MG63 (cell line): ENCODE data around the gene ZNF546. TPM values are rescaled to one million over a fixed set of nuclear protein-coding genes. Genes with fewer than 3 reads are reported as not detected.
A peak's percentile ranks its signal among the peaks of the same experiment; 100 is the strongest.
"Not testable (repeated sequence)": the region's sequence is repeated elsewhere in the genome, so short reads cannot be mapped to it uniquely, and the experiment has no call there.

Experiments used
- DNase-seq: peaks from one replicate; pipeline ENCODE4 v3.0.0-alpha.2; 2020
- H3K27me3 ChIP-seq: fragments of 250-450 bp; sonication (Bioruptor Pico); 2 replicates; pipeline ENCODE4 v1.5.1; 2020; ENCODE audit warnings: mild to moderate bottlenecking, moderate library complexity
- H3K36me3 ChIP-seq: fragments of 250-450 bp; sonication (Bioruptor Pico); 2 replicates; pipeline ENCODE4 v1.5.1; 2020; ENCODE audit warnings: mild to moderate bottlenecking, moderate library complexity
- H3K4me3 ChIP-seq: fragments of 250-450 bp; sonication (Bioruptor Pico); 2 replicates; pipeline ENCODE4 v1.5.1; 2020; ENCODE audit warnings: mild to moderate bottlenecking, moderate library complexity
- H3K9me3 ChIP-seq: fragments of 250-450 bp; sonication (Bioruptor Pico); 2 replicates; pipeline ENCODE4 v1.5.1; 2020; ENCODE audit warnings: mild to moderate bottlenecking, moderate library complexity
- total RNA-seq: library from RNA; depleted of rRNA; stranded (reverse); fragments of >200 nt; shearing (Covaris generic); gene quantifications from 2 replicates; pipeline ENCODE4 v1.2.3, GENCODE V29; 2014; ENCODE audit warnings: low replicate concordance

ZNF546 gene
- total RNA-seq, 1 experiment from 2014 or later = 5.7 TPM

DNA sequence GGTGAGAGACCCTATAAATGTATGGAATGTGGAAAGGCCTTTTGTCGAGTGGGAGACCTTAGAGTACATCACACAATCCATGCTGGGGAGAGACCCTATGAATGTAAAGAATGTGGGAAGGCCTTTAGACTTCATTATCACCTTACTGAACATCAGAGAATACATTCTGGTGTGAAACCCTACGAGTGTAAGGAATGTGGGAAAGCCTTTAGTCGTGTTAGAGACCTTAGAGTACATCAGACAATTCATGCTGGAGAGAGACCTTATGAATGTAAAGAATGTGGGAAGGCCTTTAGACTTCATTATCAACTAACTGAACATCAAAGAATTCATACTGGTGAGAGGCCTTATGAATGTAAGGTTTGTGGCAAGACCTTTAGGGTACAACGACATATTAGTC is 17.1 kb downstream of the ZNF546 start:
- DNase-seq = no peak
- Histone ChIP-seq H3K27me3 (no peaks in the 10 kb centered on the region), H3K9me3 (peaks cover 39% of the 10 kb centered on the region), H3K36me3 (peaks cover 37% of the 10 kb centered on the region), H3K4me3 (no peak overlapping the region)

DNA sequence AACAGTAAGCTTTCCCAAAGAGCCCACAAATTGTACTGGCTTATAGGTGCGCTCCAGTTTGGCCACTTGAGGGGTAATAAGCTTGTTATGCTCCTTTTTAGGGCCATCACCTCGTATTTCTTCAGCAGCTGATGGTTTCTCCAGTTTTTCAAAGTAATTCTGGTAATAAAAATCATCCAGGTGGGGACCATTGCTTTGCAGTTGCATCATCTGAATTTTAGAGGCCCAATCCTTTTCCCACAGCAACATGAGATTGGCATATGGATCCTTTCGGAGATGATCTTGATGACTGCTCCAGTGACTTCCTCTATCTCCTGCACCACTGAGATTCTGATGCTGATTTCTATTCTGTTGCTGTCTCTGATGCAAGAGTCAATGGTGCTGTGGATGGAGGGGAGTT is 27.1 kb downstream of the ZNF546 start:
- no peak for DNase-seq
- Histone ChIP-seq H3K4me3 (no peak overlapping the region), H3K27me3 (no peaks in the 10 kb centered on the region), H3K9me3 (peaks cover 50% of the 10 kb centered on the region), H3K36me3 (no peaks in the 10 kb centered on the region)

DNA sequence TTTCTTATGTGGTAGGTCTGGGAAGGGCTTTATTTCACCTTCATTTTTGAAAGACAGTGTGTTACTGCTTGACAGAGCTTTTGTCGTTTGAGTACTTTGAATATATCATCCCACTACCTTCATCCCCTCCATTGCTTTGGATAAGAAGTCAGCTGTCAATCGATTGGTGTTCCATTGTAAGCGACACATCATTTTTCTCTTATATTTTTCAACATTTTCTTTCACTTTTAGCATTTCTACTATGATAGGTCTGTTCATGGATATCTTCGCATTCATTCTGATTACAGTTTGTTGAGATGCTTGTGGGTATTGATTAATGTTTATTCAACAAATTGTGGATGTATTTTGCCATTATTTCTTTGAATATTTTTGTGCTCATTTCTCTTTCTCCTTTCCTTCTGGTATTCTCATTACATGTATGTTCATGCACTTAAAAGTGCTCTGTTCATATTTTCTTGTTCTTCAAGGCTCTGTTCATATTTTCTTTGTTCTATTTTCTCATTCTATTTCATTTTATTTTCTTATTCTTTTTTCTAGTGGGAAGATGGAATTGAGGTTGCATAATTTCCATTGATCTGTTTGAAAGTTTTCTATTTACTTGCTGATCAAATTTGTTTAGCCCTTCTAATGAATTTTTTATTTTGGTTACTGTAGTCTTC is 29.2 kb downstream of the ZNF546 start:
- no peak for DNase-seq
- no peak overlapping the region for H3K4me3 ChIP-seq
- no peaks in the 10 kb centered on the region for H3K36me3 ChIP-seq
- no peaks in the 10 kb centered on the region for H3K27me3 ChIP-seq
- peaks cover 61% of the 10 kb centered on the region for H3K9me3 ChIP-seq

DNA sequence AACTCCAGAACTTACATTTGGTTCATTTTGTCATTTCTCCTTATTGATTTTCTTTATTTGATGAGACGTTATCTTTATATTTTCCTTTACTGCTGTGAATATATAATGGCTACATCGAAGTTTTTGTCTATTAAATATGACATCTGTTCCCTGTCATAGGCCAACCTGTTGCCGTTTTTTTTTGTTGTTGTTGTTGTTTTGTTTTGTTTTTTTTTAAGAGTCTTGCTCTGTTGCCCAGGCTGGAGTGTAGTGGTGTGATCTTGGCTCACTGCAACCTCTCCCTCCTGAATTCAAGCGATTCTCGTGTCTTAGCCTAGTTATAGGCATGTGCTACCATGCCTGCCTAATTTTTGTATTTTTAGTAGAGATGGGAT is 29.7 kb downstream of the ZNF546 start:
- Histone ChIP-seq H3K36me3 (no peaks in the 10 kb centered on the region), H3K4me3 (no peak overlapping the region), H3K9me3 (peaks cover 61% of the 10 kb centered on the region), H3K27me3 (no peaks in the 10 kb centered on the region)
- DNase-seq = no peak

DNA sequence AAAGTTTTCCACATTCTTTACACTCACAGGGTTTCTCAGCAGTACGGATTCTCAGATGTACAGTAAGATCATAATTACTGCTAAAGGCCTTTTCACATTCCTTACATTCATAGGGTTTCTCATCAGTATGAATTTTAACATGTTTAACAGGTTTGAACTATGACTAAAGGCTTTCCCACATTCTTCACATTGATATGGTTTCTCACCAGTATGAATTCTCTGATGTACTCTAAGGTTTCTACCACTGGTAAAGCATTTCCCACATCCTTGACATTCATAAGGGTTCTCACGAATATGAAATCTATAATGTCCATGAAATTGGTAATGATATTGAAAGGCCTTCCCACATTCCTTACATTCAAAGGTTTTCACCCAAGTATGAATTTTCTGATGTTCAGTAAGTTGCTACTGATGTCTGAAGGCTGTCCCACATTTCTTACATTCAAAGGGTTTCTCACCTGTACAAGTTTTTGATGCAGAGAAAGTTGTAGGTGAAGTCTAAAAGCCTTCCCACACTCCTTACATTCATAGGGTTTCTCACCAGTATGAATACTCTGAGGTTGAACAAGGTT is 37.2 kb downstream of the ZNF546 start:
- H3K9me3 ChIP-seq = peaks cover 74% of the 10 kb centered on the region
- H3K27me3 ChIP-seq = no peaks in the 10 kb centered on the region

DNA sequence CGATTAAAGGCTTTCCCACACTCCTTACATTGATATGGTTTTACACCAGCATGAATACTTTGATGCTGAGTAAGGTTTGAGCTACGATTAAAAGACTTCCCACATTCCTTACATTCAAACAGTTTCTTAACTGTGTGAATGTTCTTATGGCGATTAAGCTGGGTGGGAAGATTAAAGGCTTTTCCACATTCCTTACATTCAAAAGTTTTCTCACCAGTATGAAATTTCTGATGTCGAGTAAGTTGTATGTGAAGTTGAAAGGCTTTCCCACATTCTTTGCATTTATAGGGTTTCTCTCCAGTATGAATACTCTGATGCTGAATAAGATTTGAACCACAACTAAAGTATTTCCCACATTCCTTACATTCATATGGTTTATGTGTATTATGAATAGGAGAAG is 39.1 kb downstream of the ZNF546 start:
- peaks cover 18% of the 10 kb centered on the region for H3K36me3 ChIP-seq
- no peak overlapping the region for H3K4me3 ChIP-seq
- DNase-seq = no peak
- peaks cover 69% of the 10 kb centered on the region for H3K9me3 ChIP-seq
- no peaks in the 10 kb centered on the region for H3K27me3 ChIP-seq

More for the DNA sequence above, 37.2 kb downstream of the ZNF546 start:
- DNase-seq = no peak
- Histone ChIP-seq H3K36me3 (peaks cover 18% of the 10 kb centered on the region), H3K4me3 (no peak overlapping the region)

DNA sequence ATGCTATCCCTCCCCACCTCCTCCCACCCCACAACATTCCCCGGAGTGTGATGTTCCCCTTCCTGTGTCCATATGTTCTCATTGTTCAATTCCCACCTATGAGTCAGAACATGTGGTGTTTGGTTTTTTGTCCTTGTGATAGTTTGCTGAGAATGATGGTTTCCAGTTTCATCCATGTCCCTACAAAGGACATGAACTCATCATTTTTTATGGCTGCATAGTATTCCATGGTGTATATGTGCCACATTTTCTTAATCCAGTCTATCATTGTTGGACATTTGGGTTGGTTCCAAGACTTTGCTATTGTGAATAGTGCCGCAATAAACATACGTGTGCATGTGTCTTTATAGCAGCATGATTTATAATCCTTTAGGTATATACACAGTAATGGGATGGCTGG is 41.2 kb downstream of the ZNF546 start:
- H3K4me3 ChIP-seq, H3K27me3 ChIP-seq, DNase-seq: not testable (repeated sequence)
- H3K9me3 ChIP-seq = peaks cover 60% of the 10 kb centered on the region
- peaks cover 18% of the 10 kb centered on the region for H3K36me3 ChIP-seq

DNA sequence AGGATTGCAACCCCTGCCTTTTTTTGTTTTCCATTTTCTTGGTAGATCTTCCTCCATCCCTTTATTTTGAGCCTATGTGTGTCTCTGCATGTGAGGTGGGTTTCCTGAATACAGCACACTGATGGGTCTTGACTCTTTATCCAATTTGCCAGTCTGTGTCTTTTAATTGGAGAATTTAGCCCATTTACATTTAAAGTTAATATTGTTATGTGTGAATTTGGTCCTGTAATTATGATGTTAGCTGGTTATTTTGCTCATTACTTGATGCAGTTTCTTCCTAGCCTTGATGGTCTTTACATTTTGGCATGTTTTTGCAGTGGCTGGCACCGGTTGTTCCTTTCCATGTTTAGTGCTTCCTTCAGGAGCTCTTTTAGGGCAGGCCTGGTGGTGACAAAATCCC is 44.9 kb downstream of the ZNF546 start:
- H3K4me3 ChIP-seq, H3K27me3 ChIP-seq, DNase-seq: not testable (repeated sequence)
- Histone ChIP-seq H3K36me3 (peaks cover 33% of the 10 kb centered on the region), H3K9me3 (peaks cover 49% of the 10 kb centered on the region)

DNA sequence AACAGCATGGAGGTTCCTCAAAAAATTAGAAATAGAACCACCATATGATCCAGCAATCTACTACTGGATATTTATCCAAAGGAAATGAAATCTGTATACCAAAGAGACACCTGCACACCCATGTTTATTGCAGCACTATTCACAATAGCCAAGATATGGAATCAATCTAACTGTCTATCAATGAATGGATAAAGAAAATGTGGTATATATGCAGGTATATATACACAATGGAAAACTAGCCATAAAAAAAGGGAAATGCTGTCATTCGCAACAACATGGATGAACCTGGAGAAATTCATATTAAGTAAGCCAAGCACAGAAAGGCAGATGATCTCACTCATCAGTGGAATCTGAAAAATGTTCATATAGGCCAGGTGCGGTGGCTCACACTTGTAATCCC is 56.6 kb downstream of the ZNF546 start:
- DNase-seq = no peak
- Histone ChIP-seq H3K36me3 (peaks cover 3% of the 10 kb centered on the region; the same call in 1 of the 2 replicates), H3K27me3 (no peaks in the 10 kb centered on the region), H3K9me3 (peaks cover 23% of the 10 kb centered on the region), H3K4me3 (no peak overlapping the region)

DNA sequence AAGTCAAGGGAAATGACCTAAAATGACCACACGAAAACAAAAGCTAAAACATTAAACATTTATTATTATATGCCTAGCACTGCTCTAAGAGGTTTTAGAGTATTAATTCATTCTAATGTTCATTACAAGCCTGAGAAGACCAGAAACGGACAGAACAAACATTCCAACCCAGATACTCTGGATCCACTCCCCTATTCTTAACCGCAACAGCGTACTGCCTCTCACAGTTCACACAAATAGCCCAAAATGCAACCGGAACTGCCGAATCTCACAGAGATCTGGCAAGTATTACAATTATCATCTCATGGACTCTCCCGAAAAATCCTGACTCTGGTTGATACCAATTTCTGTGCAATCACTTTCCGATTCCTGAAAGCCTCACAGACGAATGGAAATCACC is 57.8 kb downstream of the ZNF546 start:
- H3K9me3 ChIP-seq = peaks cover 23% of the 10 kb centered on the region
- no peaks in the 10 kb centered on the region for H3K36me3 ChIP-seq
- no peaks in the 10 kb centered on the region for H3K27me3 ChIP-seq
- DNase-seq = no peak
- H3K4me3 ChIP-seq = no peak overlapping the region

DNA sequence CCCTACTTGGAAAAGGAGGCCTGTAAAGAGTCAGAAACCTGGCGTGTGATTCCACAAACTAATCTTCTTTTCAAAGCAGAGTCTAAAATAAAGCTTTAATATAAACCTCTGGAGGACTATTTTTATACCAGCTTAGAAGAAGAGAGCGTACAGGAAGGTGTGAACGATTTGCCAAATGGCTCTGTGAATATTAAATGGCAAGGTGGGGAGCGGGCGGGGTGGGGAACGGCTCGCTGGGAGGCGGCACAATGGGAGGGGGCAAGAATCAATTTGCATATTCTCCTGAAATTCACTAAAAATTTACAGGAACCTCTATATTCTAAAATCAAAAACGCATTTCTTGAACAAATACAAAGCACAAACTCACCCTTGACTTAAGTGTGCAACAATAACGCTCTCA is 58.2 kb downstream of the ZNF546 start:
- Histone ChIP-seq H3K9me3 (peaks cover 23% of the 10 kb centered on the region), H3K36me3 (no peaks in the 10 kb centered on the region), H3K27me3 (no peaks in the 10 kb centered on the region), H3K4me3 (peak overlapping the region; percentile 70)
- DNase-seq = no peak

DNA sequence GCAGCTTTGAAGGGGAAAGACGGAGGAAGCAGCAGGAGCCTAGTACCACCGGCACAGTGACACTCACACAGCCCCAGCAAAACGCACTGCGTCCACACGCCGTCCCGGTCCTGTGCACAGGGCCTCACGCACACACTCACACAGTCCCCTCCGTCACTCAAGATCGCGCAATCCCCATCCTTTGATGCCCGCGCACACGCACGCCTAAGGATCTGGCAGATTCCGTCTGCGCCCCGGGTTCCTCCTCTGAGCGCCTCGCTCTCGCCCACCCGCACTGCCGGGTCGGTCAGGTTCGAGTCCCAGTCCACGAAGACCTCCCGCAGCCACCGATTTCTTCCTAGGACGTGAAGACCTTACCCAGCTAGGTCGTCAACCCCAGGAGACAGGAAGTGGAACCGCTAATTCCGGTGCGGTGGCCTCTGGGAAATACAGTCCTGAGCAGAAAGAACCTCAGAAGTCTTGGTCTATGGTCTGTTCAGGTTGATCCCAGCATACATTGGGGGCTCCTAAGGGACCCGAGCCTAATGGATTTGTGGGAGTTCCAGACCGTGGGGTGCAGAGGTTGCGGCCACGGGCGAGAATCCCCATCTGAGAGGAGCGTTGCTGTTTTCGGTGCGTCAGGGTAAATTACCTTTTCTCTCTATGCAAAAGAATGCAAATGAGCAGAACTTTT is 59.1 kb downstream of the ZNF546 start, which contains the start of gene ZNF780B:
Gene ZNF780B, minus strand, starts transcription at position 400 of the 673 bp plus-strand sequence. CDS start 5,899 bp downstream, outside the sequence.
- Histone ChIP-seq H3K27me3 (no peaks in the 10 kb centered on the region), H3K36me3 (no peaks in the 10 kb centered on the region), H3K9me3 (peaks cover 24% of the 10 kb centered on the region), H3K4me3 (peak within 1 kb of the TSS; percentile 70)
- DNase-seq = peak; percentile 67

DNA sequence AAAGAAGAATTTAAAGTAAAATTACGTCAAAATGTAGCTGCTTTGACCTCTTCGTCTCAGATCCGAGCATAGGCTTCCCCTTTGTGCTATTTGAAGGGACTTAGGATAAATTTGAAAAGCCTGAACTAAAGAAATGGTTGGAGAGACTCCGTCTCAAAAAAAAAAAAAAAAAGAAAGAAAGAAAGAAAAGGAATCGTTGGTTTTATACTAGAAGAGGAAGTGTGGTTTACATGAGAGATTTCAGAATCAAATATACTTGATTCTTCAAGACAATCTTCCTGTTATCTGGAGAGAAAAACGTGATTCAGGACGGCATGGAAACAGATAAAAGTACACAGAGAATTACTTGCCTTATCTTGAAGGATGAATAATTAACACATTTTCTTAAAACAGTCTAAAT is 59.6 kb downstream of the ZNF546 start:
- no peaks in the 10 kb centered on the region for H3K27me3 ChIP-seq
- DNase-seq = no peak
- H3K36me3 ChIP-seq = no peaks in the 10 kb centered on the region
- peaks cover 26% of the 10 kb centered on the region for H3K9me3 ChIP-seq
- peak overlapping the region; percentile 70 for H3K4me3 ChIP-seq

DNA sequence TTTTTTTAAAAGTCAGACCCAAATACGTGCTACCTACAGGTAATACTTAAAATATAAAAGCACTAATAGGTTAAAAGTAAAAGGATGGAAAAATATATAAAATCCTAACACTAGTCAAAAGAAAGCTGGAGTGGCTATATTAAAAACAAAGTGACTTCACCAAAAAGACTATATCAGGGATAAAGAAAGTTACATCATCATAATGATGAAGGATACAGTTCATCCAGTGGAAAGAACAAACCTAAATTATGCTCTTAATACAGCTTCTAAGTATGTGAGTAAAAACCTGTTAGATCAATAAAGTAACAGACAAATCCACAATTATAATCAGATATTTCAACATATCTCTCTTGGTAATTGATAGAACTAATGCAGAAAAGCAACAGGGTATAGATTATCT is 60.3 kb downstream of the ZNF546 start:
- Histone ChIP-seq H3K27me3 (no peaks in the 10 kb centered on the region), H3K9me3 (peaks cover 26% of the 10 kb centered on the region), H3K36me3 (no peaks in the 10 kb centered on the region), H3K4me3 (no peak overlapping the region; the same call in 1 of the 2 replicates)
- no peak for DNase-seq

DNA sequence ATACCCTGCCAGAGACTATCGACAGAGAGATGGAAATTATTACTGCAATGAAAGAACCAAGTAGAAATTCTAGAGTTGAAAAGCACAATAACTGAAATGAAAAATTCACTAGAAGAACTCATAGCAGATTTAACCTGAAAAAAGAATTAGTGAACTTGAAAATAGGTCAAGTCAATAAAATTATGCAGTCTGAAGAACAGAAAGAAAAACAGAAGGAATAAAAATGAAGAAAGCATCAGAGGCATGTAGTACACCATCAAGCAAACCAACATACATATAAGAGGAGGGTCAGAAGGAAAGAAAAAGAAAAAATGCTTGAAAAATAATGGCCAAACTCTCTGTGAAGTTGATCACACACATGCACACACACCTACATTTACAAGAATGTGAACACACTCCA is 62.8 kb downstream of the ZNF546 start:
- H3K4me3 ChIP-seq = no peak overlapping the region
- no peaks in the 10 kb centered on the region for H3K27me3 ChIP-seq
- peaks cover 29% of the 10 kb centered on the region for H3K9me3 ChIP-seq
- DNase-seq = no peak
- no peaks in the 10 kb centered on the region for H3K36me3 ChIP-seq

DNA sequence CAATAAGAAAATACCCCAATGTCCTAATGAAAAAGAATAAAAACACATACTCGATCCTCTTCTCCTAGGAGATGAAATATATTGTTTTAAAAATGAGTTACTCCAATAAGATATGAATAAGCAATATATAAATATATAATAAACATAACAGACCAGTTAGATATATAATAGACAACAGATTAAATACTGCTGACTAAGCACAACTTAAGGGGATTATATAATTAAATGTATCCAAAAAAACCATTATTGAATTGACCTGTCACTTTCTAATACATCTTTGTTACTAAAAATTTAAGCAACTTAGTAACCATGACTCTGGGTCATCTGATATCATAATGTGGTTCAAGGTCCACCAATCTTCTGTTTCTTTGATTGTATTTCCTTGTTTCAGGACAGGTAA is 73.2 kb downstream of the ZNF546 start:
- Histone ChIP-seq H3K27me3 (no peaks in the 10 kb centered on the region), H3K36me3 (peaks cover 17% of the 10 kb centered on the region), H3K4me3 (no peak overlapping the region), H3K9me3 (peaks cover 18% of the 10 kb centered on the region)
- no peak for DNase-seq
